Testis (tissue), 3 donors: ENCODE results near the gene CBX5. TPM values are rescaled to one million over a fixed set of nuclear protein-coding genes. Genes with fewer than 3 reads are reported as not detected.

ENCODE experiments used
- DNase-seq: peaks from one replicate; pipeline ENCODE4 v3.0.0-alpha.2; 2019
- H3K27ac ChIP-seq, 2 donors: fragments of 200-600 bp; sonication (generic); one replicate each; pipeline ENCODE4 v1.5.1; 2019
- H3K27me3 ChIP-seq: fragments of 200-600 bp; sonication (generic); one replicate; pipeline ENCODE4 v1.5.1; 2019
- H3K36me3 ChIP-seq: fragments of 200-600 bp; sonication (generic); one replicate; pipeline ENCODE4 v1.5.1; 2017; ENCODE audit warnings: low read depth; ENCODE audit errors: missing control alignments
- H3K4me1 ChIP-seq: fragments of 200-600 bp; sonication (generic); one replicate; pipeline ENCODE4 v1.5.1; 2019
- H3K4me3 ChIP-seq, 2 donors: fragments of 200-600 bp; sonication (generic); one replicate each; pipeline ENCODE4 v1.5.1; 2017 to 2019
- H3K9me3 ChIP-seq: fragments of 200-600 bp; sonication (generic); one replicate; pipeline ENCODE4 v1.5.1; 2017
- POLR2A ChIP-seq: fragments of 450-650 bp; IDR thresholded peaks from one replicate; pipeline ENCODE4 v1.6.1; 2017; ENCODE audit warnings: antibody characterized with exemption, mild to moderate bottlenecking, moderate library complexity
- WGBS, 2 donors: methylation state at CpG; one replicate each; pipeline ENCODE4 v1.1.5; 2018; 5-methylcytosine and 5-hydroxymethylcytosine counted together
- intact Hi-C: fragments of 100-400 bp; cut with DNase I; formaldehyde crosslinking; loops from one replicate; pipeline ENCODE4 v1.15.1; 2023; ENCODE audit warnings: low total_unique reads
- polyA plus RNA-seq: library from polyadenylated mRNA; stranded (reverse); fragments of 350-450 nt; fragmentation: Illumina TruSeq; extraction: RNeasy Lipid Tissue Mini Kit (QIAGEN cat#74804); gene quantifications from one replicate; pipeline ENCODE4 v1.2.3, GENCODE V29; 2014; ENCODE audit warnings: low read depth, low replicate concordance; ENCODE audit not compliant: insufficient read depth
- total RNA-seq, 2 donors: library from RNA; depleted of rRNA; stranded (reverse); fragments of >200 nt; gene quantifications; one replicate each; pipeline ENCODE4 v1.2.3, GENCODE V29; 2016
- TF ChIP-seq, protein P1 (sequence below), 3 experiments: fragments of 450-650 bp in 2 of 3; fragments of 200-600 bp in 1 of 3; sonication (generic) in 1 of 3; IDR thresholded peaks; one replicate each; pipeline ENCODE4 v1.5.1; 2016 to 2019; ENCODE audit warnings: antibody characterized with exemption in 3 of 3, mild to moderate bottlenecking in 2 of 3, moderate library complexity in 1 of 3

The CBX5 gene
- total and polyA plus RNA-seq, 3 donors from 2014 or later = 52.7 to 66.4 (median 63.9) TPM

DNA sequence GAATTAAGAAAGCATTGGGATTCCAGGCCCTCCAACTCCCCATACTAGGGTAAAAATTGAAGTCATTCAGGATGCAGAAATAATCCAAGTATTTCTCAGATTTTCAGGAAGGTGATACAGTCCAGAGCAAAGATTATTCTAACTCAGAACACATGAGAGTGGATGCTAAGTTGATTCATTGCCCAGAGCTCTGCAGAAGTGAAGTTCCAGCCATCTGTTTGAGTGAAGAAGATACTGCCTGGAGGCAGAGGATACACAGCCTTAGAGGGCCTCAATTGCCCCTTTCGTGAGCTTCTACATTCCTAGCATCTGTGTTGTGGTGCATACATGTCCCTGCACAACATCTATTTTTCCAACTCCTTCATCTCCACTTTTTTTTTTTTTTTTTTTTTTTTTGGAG lies 54.3 kb downstream of the CBX5 start:
- TF ChIP-seq POLR2A = no peak
- TF ChIP-seq, protein P1, sequence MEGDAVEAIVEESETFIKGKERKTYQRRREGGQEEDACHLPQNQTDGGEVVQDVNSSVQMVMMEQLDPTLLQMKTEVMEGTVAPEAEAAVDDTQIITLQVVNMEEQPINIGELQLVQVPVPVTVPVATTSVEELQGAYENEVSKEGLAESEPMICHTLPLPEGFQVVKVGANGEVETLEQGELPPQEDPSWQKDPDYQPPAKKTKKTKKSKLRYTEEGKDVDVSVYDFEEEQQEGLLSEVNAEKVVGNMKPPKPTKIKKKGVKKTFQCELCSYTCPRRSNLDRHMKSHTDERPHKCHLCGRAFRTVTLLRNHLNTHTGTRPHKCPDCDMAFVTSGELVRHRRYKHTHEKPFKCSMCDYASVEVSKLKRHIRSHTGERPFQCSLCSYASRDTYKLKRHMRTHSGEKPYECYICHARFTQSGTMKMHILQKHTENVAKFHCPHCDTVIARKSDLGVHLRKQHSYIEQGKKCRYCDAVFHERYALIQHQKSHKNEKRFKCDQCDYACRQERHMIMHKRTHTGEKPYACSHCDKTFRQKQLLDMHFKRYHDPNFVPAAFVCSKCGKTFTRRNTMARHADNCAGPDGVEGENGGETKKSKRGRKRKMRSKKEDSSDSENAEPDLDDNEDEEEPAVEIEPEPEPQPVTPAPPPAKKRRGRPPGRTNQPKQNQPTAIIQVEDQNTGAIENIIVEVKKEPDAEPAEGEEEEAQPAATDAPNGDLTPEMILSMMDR (IDR thresholded peaks at IDR 0.05) = no peak
- no peak overlapping the region for H3K4me3 ChIP-seq
- 88 to 100% methylated on average over 1 of the region's 1 CpG for WGBS, 2 donors
- intact Hi-C loops = loop anchor here (10.0 kb wide), 1 partner anchor 149 kb away; no protein-coding TSS in a partner anchor
- H3K9me3 ChIP-seq = no peaks in the 10 kb centered on the region
- no peaks in the 10 kb centered on the region for H3K27me3 ChIP-seq
- no peak overlapping the region for H3K27ac ChIP-seq
- DNase-seq = no peak
- no peaks in the 10 kb centered on the region for H3K36me3 ChIP-seq
- H3K4me1 ChIP-seq = peaks cover 5% of the 10 kb centered on the region

DNA sequence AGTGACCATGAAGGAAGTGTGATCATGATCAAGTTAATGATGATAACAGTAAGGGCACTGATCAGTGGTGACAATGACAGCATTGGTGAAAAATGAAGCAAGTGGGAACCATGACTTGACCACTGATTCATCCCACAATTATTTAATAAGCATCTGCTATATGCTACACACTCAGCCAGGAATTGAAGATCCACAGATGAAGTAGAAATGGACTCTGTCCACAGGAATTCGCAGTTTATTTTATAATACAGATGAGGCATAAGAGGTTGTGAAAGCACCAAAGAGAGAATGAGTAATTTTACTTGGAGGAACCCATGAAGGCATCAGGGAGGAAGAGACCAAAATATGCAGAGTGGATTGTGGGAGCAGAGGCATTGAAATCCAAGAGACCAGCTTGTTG lies 57.3 kb downstream of the CBX5 start:
- H3K4me3 ChIP-seq = no peak overlapping the region
- DNase-seq = no peak
- H3K27ac ChIP-seq = no peak overlapping the region
- TF ChIP-seq POLR2A = no peak
- TF ChIP-seq, protein P1 (IDR thresholded peaks at IDR 0.05) = no peak
- H3K27me3 ChIP-seq = no peaks in the 10 kb centered on the region
- 88 to 93% methylated on average over 1 of the region's 1 CpG for WGBS, 2 donors
- H3K36me3 ChIP-seq = no peaks in the 10 kb centered on the region
- H3K9me3 ChIP-seq = no peaks in the 10 kb centered on the region
- intact Hi-C loops = loop anchor here (10.0 kb wide), 1 partner anchor 152 kb away; no protein-coding TSS in a partner anchor
- H3K4me1 ChIP-seq = peaks cover 4% of the 10 kb centered on the region

DNA sequence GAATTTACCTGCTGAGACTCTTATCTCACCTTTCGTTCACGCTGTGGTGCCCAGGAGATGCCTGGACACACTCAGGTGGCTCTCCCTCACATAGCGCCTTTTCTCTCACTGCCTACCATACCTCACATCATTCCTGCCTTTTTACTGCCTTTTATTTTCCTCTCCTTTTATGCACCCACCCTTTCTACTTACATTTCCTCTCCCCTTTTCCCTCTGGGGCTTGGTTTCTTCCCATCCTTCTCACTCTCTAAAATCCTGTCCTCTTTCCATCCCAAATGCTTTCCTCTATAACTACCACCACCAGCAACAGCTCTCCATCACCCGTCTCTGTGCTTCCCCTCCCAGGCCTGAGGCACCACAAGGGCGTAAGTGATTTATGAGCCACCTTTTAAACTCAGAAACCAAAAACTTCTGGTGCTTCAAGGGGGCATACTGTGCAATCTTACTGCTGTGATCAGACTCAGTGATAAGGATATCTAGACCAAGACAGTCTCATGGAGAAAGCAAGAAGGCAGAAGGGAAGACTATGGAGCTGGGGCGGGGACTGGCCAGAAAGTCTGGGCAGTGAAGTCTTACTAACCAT lies 58.4 kb downstream of the CBX5 start:
- Histone ChIP-seq H3K4me1 (peaks cover 13% of the 10 kb centered on the region), H3K27ac (no peak overlapping the region), H3K4me3 (no peak overlapping the region), H3K27me3 (no peaks in the 10 kb centered on the region), H3K36me3 (no peaks in the 10 kb centered on the region), H3K9me3 (no peaks in the 10 kb centered on the region)
- intact Hi-C loops = loop anchor here (10.0 kb wide), 1 partner anchor 153 kb away; no protein-coding TSS in a partner anchor
- no peak for DNase-seq
- TF ChIP-seq POLR2A = no peak
- TF ChIP-seq, protein P1 (IDR thresholded peaks at IDR 0.05) = no peak
- WGBS, 2 donors = 90 to 95% methylated on average over 6 of the region's 6 CpGs

DNA sequence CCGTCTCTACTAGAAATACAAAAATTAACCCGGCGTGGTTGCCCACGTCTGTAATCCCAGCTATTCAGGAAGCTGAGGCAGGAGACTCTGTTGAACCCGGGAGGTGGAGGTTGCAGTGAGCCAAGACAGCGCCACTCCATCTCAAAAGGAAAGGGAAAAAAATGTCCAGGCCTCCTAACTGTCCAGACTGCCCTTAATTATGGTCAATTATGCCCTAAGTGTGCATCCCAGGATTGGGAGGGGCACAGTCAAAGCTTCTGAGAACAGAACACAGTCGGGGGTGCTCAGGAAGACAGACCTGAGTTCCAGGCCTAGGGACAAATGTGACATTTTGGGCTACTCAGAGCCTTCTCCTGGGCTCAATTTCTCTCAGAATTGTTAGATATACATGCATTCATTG lies 59.4 kb downstream of the CBX5 start:
- intact Hi-C loops = loop anchor here (10.0 kb wide), 1 partner anchor 154 kb away; no protein-coding TSS in a partner anchor
- Histone ChIP-seq H3K4me3 (no peak overlapping the region), H3K27me3 (no peaks in the 10 kb centered on the region), H3K27ac (no peak overlapping the region), H3K4me1 (peaks cover 16% of the 10 kb centered on the region), H3K36me3 (no peaks in the 10 kb centered on the region), H3K9me3 (no peaks in the 10 kb centered on the region)
- DNase-seq = no peak
- TF ChIP-seq, protein P1 (IDR thresholded peaks at IDR 0.05) = no peak
- no peak for TF ChIP-seq POLR2A
- 61 to 71% methylated on average over 7 of the region's 7 CpGs for WGBS, 2 donors

DNA sequence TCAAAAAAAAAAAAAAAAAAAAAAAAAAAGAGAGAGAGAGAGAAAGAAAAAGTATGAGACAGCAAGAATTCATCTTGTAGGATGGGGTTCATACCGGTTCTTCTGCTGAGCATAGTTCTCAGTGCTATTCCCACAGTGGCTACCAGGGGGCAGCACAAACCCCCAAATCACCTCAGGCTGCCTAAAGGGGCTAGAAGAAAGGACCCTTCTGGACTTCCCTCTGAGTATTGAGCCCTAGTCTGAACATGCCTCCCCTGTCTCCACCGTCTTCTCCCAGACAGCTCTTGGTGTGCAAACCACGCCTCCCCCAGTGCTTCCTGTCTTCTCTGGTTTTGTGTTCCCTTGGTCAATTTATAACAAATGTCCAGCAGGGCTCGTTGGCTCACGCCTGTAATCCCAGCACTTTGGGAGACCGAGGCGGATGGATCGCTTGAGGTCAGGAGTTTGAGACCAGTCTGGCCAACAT lies 59.8 kb downstream of the CBX5 start:
- no peak overlapping the region for H3K4me3 ChIP-seq
- no peak overlapping the region for H3K27ac ChIP-seq
- DNase-seq = peak; percentile 87
- H3K27me3 ChIP-seq = no peaks in the 10 kb centered on the region
- H3K9me3 ChIP-seq = no peaks in the 10 kb centered on the region
- H3K36me3 ChIP-seq = no peaks in the 10 kb centered on the region
- peaks cover 16% of the 10 kb centered on the region for H3K4me1 ChIP-seq
- intact Hi-C loops = loop anchor here (10.0 kb wide), 1 partner anchor 155 kb away; no protein-coding TSS in a partner anchor
- no peak for TF ChIP-seq POLR2A
- TF ChIP-seq, protein P1 (IDR thresholded peaks at IDR 0.05) = peak; percentile 75 to 88 (median 76)
- WGBS, 2 donors = 18 to 40% methylated on average over 8 of the region's 8 CpGs
